ENCODE measurements around the gene NCAM1. TPM values are rescaled to one million over a fixed set of nuclear protein-coding genes. Genes with fewer than 3 reads are reported as not detected.

The NCAM1 gene
- total and polyA plus RNA-seq, 7 donors, result 0.46 to 124 (median 64.2) TPM

GRCh38 chr11:113141010-113141409, 179.8 kb downstream of the NCAM1 start:
- H3K9me3 ChIP-seq, result no peaks in the 10 kb centered on the region
- H3K27ac ChIP-seq, result no peak overlapping the region
- TF ChIP-seq EP300 (IDR thresholded peaks at IDR 0.05), result no peak
- TF ChIP-seq CTCF (IDR thresholded peaks at IDR 0.05), result no peak
- TF ChIP-seq POLR2AphosphoS5 (IDR thresholded peaks at IDR 0.05), result no peak
- no peak for TF ChIP-seq POLR2A (IDR thresholded peaks at IDR 0.05)
- no peak for DNase-seq
- no peak overlapping the region for H3K4me3 ChIP-seq
- intact Hi-C loops (cut with DNase I), result no loop called here
- H3K4me1 ChIP-seq, result no peaks in the 10 kb centered on the region
- 82 to 89% methylated on average over 5 of the region's 5 CpGs for WGBS, 2 donors
- no peaks in the 10 kb centered on the region for H3K36me3 ChIP-seq
- H3K27me3 ChIP-seq, result no peaks in the 10 kb centered on the region

GRCh38 chr11:113142508-113142907, 181.3 kb downstream of the NCAM1 start:
- no peak overlapping the region for H3K27ac ChIP-seq
- H3K27me3 ChIP-seq, result no peaks in the 10 kb centered on the region
- H3K4me1 ChIP-seq, result no peaks in the 10 kb centered on the region
- WGBS, 2 donors, result 68 to 85% methylated on average over 6 of the region's 6 CpGs
- H3K36me3 ChIP-seq, result no peaks in the 10 kb centered on the region
- no peak overlapping the region for H3K4me3 ChIP-seq
- intact Hi-C loops (cut with DNase I), result no loop called here
- DNase-seq, result no peak
- no peak for TF ChIP-seq CTCF (IDR thresholded peaks at IDR 0.05)
- no peak for TF ChIP-seq POLR2A (IDR thresholded peaks at IDR 0.05)
- no peak for TF ChIP-seq EP300 (IDR thresholded peaks at IDR 0.05)
- no peak for TF ChIP-seq POLR2AphosphoS5 (IDR thresholded peaks at IDR 0.05)
- no peaks in the 10 kb centered on the region for H3K9me3 ChIP-seq

GRCh38 chr11:113147249-113147648, 186.0 kb downstream of the NCAM1 start:
- DNase-seq, result no peak
- intact Hi-C loops (cut with DNase I), result no loop called here
- no peak overlapping the region for H3K4me3 ChIP-seq
- H3K36me3 ChIP-seq, result no peaks in the 10 kb centered on the region
- no peaks in the 10 kb centered on the region for H3K9me3 ChIP-seq
- no peaks in the 10 kb centered on the region for H3K4me1 ChIP-seq
- WGBS, 2 donors, result 69 to 70% methylated on average over 8 of the region's 8 CpGs
- H3K27ac ChIP-seq, result no peak overlapping the region
- no peaks in the 10 kb centered on the region for H3K27me3 ChIP-seq
- TF ChIP-seq EP300 (IDR thresholded peaks at IDR 0.05) (no peak), CTCF (IDR thresholded peaks at IDR 0.05) (no peak), POLR2A (IDR thresholded peaks at IDR 0.05) (no peak), POLR2AphosphoS5 (IDR thresholded peaks at IDR 0.05) (no peak)

- Histone ChIP-seq H3K36me3 (no peaks in the 10 kb centered on the region), H3K9me3 (no peaks in the 10 kb centered on the region), H3K27ac (no peak overlapping the region), H3K4me3 (no peak overlapping the region), H3K27me3 (no peaks in the 10 kb centered on the region), H3K4me1 (peaks cover 0 to 3% (median under 1%) of the 10 kb centered on the region in 4 donors)
- intact Hi-C loops (cut with DNase I), result no loop called here
- WGBS, 2 donors, result 81 to 85% methylated on average over 9 of the region's 9 CpGs
- no peak for TF ChIP-seq EP300 (IDR thresholded peaks at IDR 0.05)
- no peak for TF ChIP-seq POLR2A (IDR thresholded peaks at IDR 0.05)
- TF ChIP-seq POLR2AphosphoS5 (IDR thresholded peaks at IDR 0.05), result no peak
- no peak for TF ChIP-seq CTCF (IDR thresholded peaks at IDR 0.05)
- no peak for DNase-seq
These were observed 186.9 kb downstream of the NCAM1 start for GRCh38 chr11:113148076-113148475.

GRCh38 chr11:113148652-113149051, 187.4 kb downstream of the NCAM1 start:
- WGBS, 2 donors, result 70 to 78% methylated on average over 1 of the region's 1 CpG
- intact Hi-C loops (cut with DNase I), result no loop called here

More at GRCh38 chr11:113148652-113149051, 187.4 kb downstream of the NCAM1 start:
- Histone ChIP-seq H3K9me3 (no peaks in the 10 kb centered on the region), H3K36me3 (no peaks in the 10 kb centered on the region), H3K4me1 (peaks cover 0 to 9% (median 6%) of the 10 kb centered on the region in 4 donors), H3K4me3 (no peak overlapping the region), H3K27me3 (no peaks in the 10 kb centered on the region), H3K27ac (no peak overlapping the region)
- TF ChIP-seq CTCF (IDR thresholded peaks at IDR 0.05), result no peak
- no peak for DNase-seq

Data from sigmoid colon (tissue), 7 donors.